Activated CD4-positive, alpha-beta T cell treated with anti-CD3 and anti-CD28 coated beads, Interleukin-2, amount 10 ng/mL, durations not matched to agents 7 days and 5 days (primary cell): ENCODE results near the gene TNS4. TPM values are rescaled to one million over a fixed set of nuclear protein-coding genes. Genes with fewer than 3 reads are reported as not detected.

ENCODE experiments used
- CTCF ChIA-PET: fragments of 350-600 bp; sonication (Branson Sonifier 250); formaldehyde crosslinking; loops from one replicate; lab custom pipeline; 2021; ENCODE audit warnings: antibody characterized with exemption; lab: Charles Lee
- POLR2A ChIA-PET: fragments of 350-600 bp; sonication (Branson Sonifier 250); formaldehyde crosslinking; loops from one replicate; lab custom pipeline; 2021; ENCODE audit warnings: antibody characterized with exemption; lab: Charles Lee
- DNase-seq: peaks from one replicate; pipeline ENCODE4 v3.0.0-alpha.2; 2020
- H3K27ac Mint-ChIP-seq: one replicate; pipeline ENCODE4 v1.8.0; 2021; ENCODE audit warnings: mild to moderate bottlenecking, moderate library complexity, mixed read lengths
- H3K27me3 Mint-ChIP-seq: one replicate; pipeline ENCODE4 v1.8.0; 2021; ENCODE audit warnings: mixed read lengths
- H3K36me3 Mint-ChIP-seq: one replicate; pipeline ENCODE4 v1.8.0; 2021; ENCODE audit warnings: low read depth, mixed read lengths
- H3K4me1 Mint-ChIP-seq: one replicate; pipeline ENCODE4 v1.8.0; 2021; ENCODE audit warnings: mixed read lengths
- H3K4me3 Mint-ChIP-seq: one replicate; pipeline ENCODE4 v1.8.0; 2021; ENCODE audit warnings: mild to moderate bottlenecking, moderate library complexity, mixed read lengths
- H3K9me3 Mint-ChIP-seq: one replicate; pipeline ENCODE4 v1.8.0; 2021; ENCODE audit warnings: mixed read lengths
- total RNA-seq, 2 experiments: library from RNA; stranded (reverse); gene quantifications; one replicate each; pipeline ENCODE4 v1.2.3, GENCODE V29; 2021

The TNS4 gene
- total RNA-seq, 2 experiments from 2014 or later: 3.5 to 3.7 TPM

GRCh38 chr17:40541060-40541872 lies 39.8 kb upstream of the TNS4 start:
- Mint-ChIP-seq H3K27ac (peak overlapping the region; percentile 82), H3K4me1 (peaks cover 83% of the 10 kb centered on the region), H3K9me3 (no peaks in the 10 kb centered on the region), H3K4me3 (peak overlapping the region; percentile 60), H3K36me3 (peaks cover 3% of the 10 kb centered on the region), H3K27me3 (no peaks in the 10 kb centered on the region)
- CTCF ChIA-PET: interaction anchor here (0.9 to 21.2 kb wide), 6 partner anchors 8 to 187 kb away, joined by 3 to 317 read pairs (median 4); partner anchors contain the start of gene TOP2A
- DNase-seq: peak; percentile 86
- POLR2A ChIA-PET: no interaction called here

- Mint-ChIP-seq H3K27ac (peak overlapping the region; percentile 82), H3K4me1 (peaks cover 82% of the 10 kb centered on the region), H3K4me3 (peak overlapping the region; percentile 60), H3K9me3 (no peaks in the 10 kb centered on the region), H3K27me3 (no peaks in the 10 kb centered on the region), H3K36me3 (no peaks in the 10 kb centered on the region)
- ChIA-PET CTCF (interaction anchor here (0.8 to 21.2 kb wide), 11 partner anchors 7 to 186 kb away, joined by 3 to 317 read pairs (median 5); partner anchors contain the start of genes IGFBP4 and TOP2A), POLR2A (interaction anchor here (0.9 kb wide), 1 partner anchor 22 kb away, joined by 4 read pairs; no protein-coding TSS in a partner anchor)
- DNase-seq: peak; percentile 64
Observed at GRCh38 chr17:40540448-40540847, 39.0 kb upstream of the TNS4 start.

GRCh38 chr17:40539711-40540411 lies 38.4 kb upstream of the TNS4 start:
- peak overlapping the region; percentile 60 for H3K4me3 Mint-ChIP-seq

GRCh38 chr17:40538936-40539705 lies 37.7 kb upstream of the TNS4 start:
- ChIA-PET CTCF (interaction anchor here (0.7 to 21.2 kb wide), 10 partner anchors 9 to 184 kb away, joined by 3 to 317 read pairs (median 4); partner anchors contain the start of genes IGFBP4 and TOP2A), POLR2A (no interaction called here)
- no peaks in the 10 kb centered on the region for H3K36me3 Mint-ChIP-seq
- H3K4me3 Mint-ChIP-seq: no peak overlapping the region
- DNase-seq: no peak
- no peaks in the 10 kb centered on the region for H3K9me3 Mint-ChIP-seq
- peak overlapping the region; percentile 33 for H3K27ac Mint-ChIP-seq
- no peaks in the 10 kb centered on the region for H3K27me3 Mint-ChIP-seq
- peaks cover 89% of the 10 kb centered on the region for H3K4me1 Mint-ChIP-seq

More at GRCh38 chr17:40539711-40540411, 38.4 kb upstream of the TNS4 start:
- no peaks in the 10 kb centered on the region for H3K27me3 Mint-ChIP-seq
- ChIA-PET POLR2A (interaction anchor here (0.9 kb wide), 1 partner anchor 23 kb away, joined by 4 read pairs; no protein-coding TSS in a partner anchor), CTCF (interaction anchor here (0.8 to 21.2 kb wide), 14 partner anchors 7 to 185 kb away, joined by 3 to 317 read pairs (median 4); partner anchors contain the start of genes IGFBP4 and TOP2A)
- peaks cover 83% of the 10 kb centered on the region for H3K4me1 Mint-ChIP-seq
- H3K36me3 Mint-ChIP-seq: no peaks in the 10 kb centered on the region
- DNase-seq: no peak
- peak overlapping the region; percentile 82 for H3K27ac Mint-ChIP-seq
- no peaks in the 10 kb centered on the region for H3K9me3 Mint-ChIP-seq

- H3K27me3 Mint-ChIP-seq: peaks cover 2% of the 10 kb centered on the region
- peak overlapping the region; percentile 36 for H3K27ac Mint-ChIP-seq
- H3K4me1 Mint-ChIP-seq: peaks cover 96% of the 10 kb centered on the region
- POLR2A ChIA-PET: interaction anchor here (0.9 kb wide), 1 partner anchor 111 kb away, joined by 3 read pairs; no protein-coding TSS in a partner anchor
- H3K4me3 Mint-ChIP-seq: no peak overlapping the region
- no peaks in the 10 kb centered on the region for H3K9me3 Mint-ChIP-seq
- H3K36me3 Mint-ChIP-seq: no peaks in the 10 kb centered on the region
- no peak for DNase-seq
- CTCF ChIA-PET: interaction anchor here (0.6 to 21.2 kb wide), 10 partner anchors 10 to 339 kb away, joined by 3 to 317 read pairs (median 4); no protein-coding TSS in a partner anchor
Observed at GRCh38 chr17:40538019-40538935, 36.9 kb upstream of the TNS4 start.

- peak overlapping the region; percentile 54 for H3K27ac Mint-ChIP-seq
- CTCF ChIA-PET: interaction anchor here (0.5 to 21.2 kb wide), 10 partner anchors 11 to 1542 kb away, joined by 3 to 317 read pairs (median 5); partner anchors contain the start of gene TOP2A
Observed at GRCh38 chr17:40536295-40537171, 35.1 kb upstream of the TNS4 start.

GRCh38 chr17:40535924-40536294 lies 34.5 kb upstream of the TNS4 start:
- Mint-ChIP-seq H3K27ac (peak overlapping the region; percentile 54), H3K4me3 (no peak overlapping the region), H3K4me1 (peaks cover 96% of the 10 kb centered on the region), H3K27me3 (peaks cover 2% of the 10 kb centered on the region), H3K9me3 (no peaks in the 10 kb centered on the region), H3K36me3 (peaks cover under 1% of the 10 kb centered on the region)
- ChIA-PET CTCF (interaction anchor here (0.7 to 21.2 kb wide), 11 partner anchors 12 to 233 kb away, joined by 3 to 317 read pairs (median 5); partner anchors contain the start of genes GJD3 and TOP2A), POLR2A (interaction anchor here (0.6 kb wide), 1 partner anchor 92 kb away, joined by 3 read pairs; no protein-coding TSS in a partner anchor)
- DNase-seq: no peak

More at GRCh38 chr17:40536295-40537171, 35.1 kb upstream of the TNS4 start:
- Mint-ChIP-seq H3K9me3 (no peaks in the 10 kb centered on the region), H3K27me3 (peaks cover 2% of the 10 kb centered on the region), H3K4me1 (peaks cover 96% of the 10 kb centered on the region), H3K4me3 (no peak overlapping the region), H3K36me3 (no peaks in the 10 kb centered on the region)
- no peak for DNase-seq
- POLR2A ChIA-PET: interaction anchor here (0.6 kb wide), 1 partner anchor 93 kb away, joined by 3 read pairs; no protein-coding TSS in a partner anchor

- no peak overlapping the region for H3K4me3 Mint-ChIP-seq
- H3K27me3 Mint-ChIP-seq: peaks cover 2% of the 10 kb centered on the region
Observed at GRCh38 chr17:40535438-40535837, 34.0 kb upstream of the TNS4 start.

GRCh38 chr17:40534371-40535189 lies 33.2 kb upstream of the TNS4 start:
- H3K27me3 Mint-ChIP-seq: peaks cover 2% of the 10 kb centered on the region
- H3K4me3 Mint-ChIP-seq: no peak overlapping the region
- POLR2A ChIA-PET: interaction anchor here (0.6 to 2.2 kb wide), 4 partner anchors 17 to 117 kb away, joined by 3 to 5 read pairs (median 3); partner anchors contain the start of gene TOP2A
- CTCF ChIA-PET: interaction anchor here (0.8 to 21.2 kb wide), 22 partner anchors 9 to 780 kb away, joined by 3 to 317 read pairs (median 8); partner anchors contain the start of genes GJD3 and TOP2A
- peak overlapping the region; percentile 90 for H3K27ac Mint-ChIP-seq
- H3K9me3 Mint-ChIP-seq: no peaks in the 10 kb centered on the region
- peaks cover 96% of the 10 kb centered on the region for H3K4me1 Mint-ChIP-seq
- DNase-seq: no peak
- peaks cover 6% of the 10 kb centered on the region for H3K36me3 Mint-ChIP-seq

More at GRCh38 chr17:40535438-40535837, 34.0 kb upstream of the TNS4 start:
- H3K27ac Mint-ChIP-seq: peak overlapping the region; percentile 90
- no peaks in the 10 kb centered on the region for H3K9me3 Mint-ChIP-seq
- H3K36me3 Mint-ChIP-seq: peaks cover 3% of the 10 kb centered on the region
- peaks cover 96% of the 10 kb centered on the region for H3K4me1 Mint-ChIP-seq
- CTCF ChIA-PET: interaction anchor here (0.7 to 21.2 kb wide), 12 partner anchors 8 to 232 kb away, joined by 3 to 317 read pairs (median 6); partner anchors contain the start of genes GJD3 and TOP2A
- DNase-seq: no peak
- POLR2A ChIA-PET: interaction anchor here (0.8 kb wide), 1 partner anchor 60 kb away, joined by 3 read pairs; no protein-coding TSS in a partner anchor
